ENCODE measurements around the gene PDGFB. TPM values are rescaled to one million over a fixed set of nuclear protein-coding genes. Genes with fewer than 3 reads are reported as not detected.
A peak's percentile ranks its signal among the peaks of the same experiment; 100 is the strongest.

Gene PDGFB
- total RNA-seq, 1 donor from 2014 or later: 16.5 TPM

DNA sequence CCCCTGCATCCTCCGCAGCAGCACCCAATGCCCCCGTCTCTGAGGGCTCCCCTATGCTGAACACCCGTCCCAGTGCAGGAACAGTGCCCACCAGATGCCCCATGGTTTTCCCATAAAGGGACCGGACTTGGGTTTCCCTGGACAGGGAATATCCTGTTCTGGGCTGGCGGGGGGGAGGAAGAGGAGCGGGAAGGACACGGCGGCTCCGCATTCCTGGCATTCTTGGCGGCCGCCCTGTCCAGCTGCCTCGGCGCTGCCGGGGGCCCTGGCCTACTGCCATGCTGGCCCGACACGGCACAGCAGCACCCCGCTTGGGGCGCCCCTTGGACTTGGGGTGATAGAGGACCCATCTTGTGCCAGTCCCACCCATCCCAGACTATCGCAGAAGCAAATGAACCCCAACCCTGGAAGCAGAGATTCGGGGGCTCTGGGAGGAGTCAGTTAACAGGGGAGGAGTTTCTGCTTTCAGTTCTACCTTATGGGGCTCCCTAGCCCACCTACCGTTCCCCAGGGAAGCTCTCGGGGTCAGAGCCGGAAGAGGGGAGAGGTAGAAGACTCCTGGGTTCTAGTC, 68.6 kb downstream of the PDGFB start:
- DNase-seq (ENCODE audit: low spot score): peak; percentile 94
- H3K27ac Mint-ChIP-seq (ENCODE audit: unreplicated experiment): peak overlapping the region; percentile 93
- TF ChIP-seq, protein P1, sequence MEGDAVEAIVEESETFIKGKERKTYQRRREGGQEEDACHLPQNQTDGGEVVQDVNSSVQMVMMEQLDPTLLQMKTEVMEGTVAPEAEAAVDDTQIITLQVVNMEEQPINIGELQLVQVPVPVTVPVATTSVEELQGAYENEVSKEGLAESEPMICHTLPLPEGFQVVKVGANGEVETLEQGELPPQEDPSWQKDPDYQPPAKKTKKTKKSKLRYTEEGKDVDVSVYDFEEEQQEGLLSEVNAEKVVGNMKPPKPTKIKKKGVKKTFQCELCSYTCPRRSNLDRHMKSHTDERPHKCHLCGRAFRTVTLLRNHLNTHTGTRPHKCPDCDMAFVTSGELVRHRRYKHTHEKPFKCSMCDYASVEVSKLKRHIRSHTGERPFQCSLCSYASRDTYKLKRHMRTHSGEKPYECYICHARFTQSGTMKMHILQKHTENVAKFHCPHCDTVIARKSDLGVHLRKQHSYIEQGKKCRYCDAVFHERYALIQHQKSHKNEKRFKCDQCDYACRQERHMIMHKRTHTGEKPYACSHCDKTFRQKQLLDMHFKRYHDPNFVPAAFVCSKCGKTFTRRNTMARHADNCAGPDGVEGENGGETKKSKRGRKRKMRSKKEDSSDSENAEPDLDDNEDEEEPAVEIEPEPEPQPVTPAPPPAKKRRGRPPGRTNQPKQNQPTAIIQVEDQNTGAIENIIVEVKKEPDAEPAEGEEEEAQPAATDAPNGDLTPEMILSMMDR (IDR thresholded peaks at IDR 0.05): no peak
- no peak overlapping the region for H3K4me3 Mint-ChIP-seq (ENCODE audit: unreplicated experiment)
- no peaks in the 10 kb centered on the region for H3K9me3 Mint-ChIP-seq (ENCODE audit: low read depth)
- peaks cover 41% of the 10 kb centered on the region for H3K4me1 Mint-ChIP-seq (ENCODE audit: low read depth)
- no peaks in the 10 kb centered on the region for H3K36me3 Mint-ChIP-seq (ENCODE audit: low read depth)
- no peaks in the 10 kb centered on the region for H3K27me3 Mint-ChIP-seq (ENCODE audit: low read depth)

DNA sequence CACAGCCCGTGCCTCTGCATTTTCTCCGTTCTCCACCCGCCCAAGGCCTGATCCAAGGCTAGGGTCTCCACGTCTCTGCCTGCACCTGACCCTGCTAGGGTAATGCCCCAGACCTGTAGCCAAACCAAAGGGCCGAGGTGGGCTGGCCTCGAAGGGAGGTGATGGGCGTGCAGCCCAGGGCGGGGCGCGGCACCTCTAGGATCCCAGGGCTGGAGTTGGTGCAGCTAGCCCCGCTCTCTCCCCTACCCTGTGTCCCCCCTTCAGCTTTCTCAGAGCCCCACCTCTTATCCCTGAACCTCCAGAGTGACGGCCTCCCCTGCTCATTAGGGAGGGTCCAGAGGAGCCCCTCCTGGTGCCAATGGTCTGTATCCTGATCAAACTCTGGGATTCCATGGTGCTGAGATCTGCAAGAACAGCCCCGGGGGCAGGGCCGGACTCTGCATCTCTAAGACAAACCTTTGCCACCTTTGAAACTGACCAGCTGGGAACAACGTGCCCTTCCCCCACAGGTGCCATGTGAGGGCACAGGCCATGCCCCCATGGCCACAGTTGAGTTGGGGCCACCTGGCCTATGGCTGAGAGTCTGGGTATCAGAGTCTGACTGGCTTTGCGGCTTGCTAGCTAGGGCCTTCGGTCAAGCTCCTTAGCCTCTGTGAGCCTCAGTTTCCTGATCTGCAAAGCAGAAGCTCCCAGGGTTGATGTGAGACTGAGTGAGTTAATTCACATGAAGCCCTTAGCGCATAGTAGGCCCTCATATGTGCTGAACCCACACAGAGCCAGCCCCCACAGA, 69.2 kb downstream of the PDGFB start:
- H3K4me1 Mint-ChIP-seq (ENCODE audit: low read depth): peaks cover 48% of the 10 kb centered on the region
- H3K36me3 Mint-ChIP-seq (ENCODE audit: low read depth): no peaks in the 10 kb centered on the region
- no peaks in the 10 kb centered on the region for H3K27me3 Mint-ChIP-seq (ENCODE audit: low read depth)
- H3K27ac Mint-ChIP-seq (ENCODE audit: unreplicated experiment): peak overlapping the region; percentile 93
- H3K4me3 Mint-ChIP-seq (ENCODE audit: unreplicated experiment): no peak overlapping the region
- peak; percentile 86 for DNase-seq (ENCODE audit: low spot score)
- H3K9me3 Mint-ChIP-seq (ENCODE audit: low read depth): no peaks in the 10 kb centered on the region
- TF ChIP-seq, protein P1 (IDR thresholded peaks at IDR 0.05): no peak

DNA sequence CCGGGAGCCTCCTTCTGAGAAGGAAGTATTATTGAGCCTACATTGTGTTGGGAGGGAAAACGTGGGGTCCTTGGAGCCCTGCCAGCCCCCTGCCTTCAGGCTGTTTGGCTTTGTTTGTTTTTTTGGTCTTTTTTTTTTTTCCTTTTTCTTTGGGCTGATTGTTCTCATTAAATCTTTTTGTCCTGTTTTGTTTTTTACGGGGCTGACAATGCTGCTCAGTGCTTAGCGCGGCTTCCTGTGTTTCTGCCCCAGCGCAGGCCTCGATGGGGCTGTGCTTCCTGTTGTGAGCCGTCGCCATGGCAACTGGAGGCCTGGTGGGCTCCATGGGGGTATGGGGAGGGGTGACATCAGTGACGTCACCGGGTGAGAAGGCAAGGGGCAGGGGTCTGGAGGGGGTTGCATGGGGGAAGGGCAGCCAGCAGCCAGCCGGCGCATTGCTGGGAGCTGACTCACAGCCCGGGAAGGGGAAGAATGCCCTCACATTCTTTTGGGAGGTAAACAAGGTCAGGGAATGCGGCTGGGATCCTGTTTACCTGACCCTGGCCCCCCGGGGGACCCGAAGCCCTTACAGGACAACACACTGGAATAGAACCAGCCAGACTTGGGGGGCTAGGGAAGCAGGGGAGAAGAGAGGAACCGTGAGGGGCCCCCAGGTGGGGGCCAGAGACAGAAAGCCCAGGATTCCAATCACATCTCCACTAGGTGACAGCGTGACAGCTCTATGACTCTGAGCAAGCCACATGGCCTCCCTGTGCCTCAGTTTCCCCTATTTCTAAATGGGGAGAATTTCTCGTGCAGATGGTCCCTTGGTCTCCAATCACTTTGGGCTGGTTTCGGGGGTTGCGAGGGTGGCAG, 70.1 kb downstream of the PDGFB start:
- Mint-ChIP-seq H3K4me1 (ENCODE audit: low read depth) (peaks cover 49% of the 10 kb centered on the region), H3K9me3 (ENCODE audit: low read depth) (no peaks in the 10 kb centered on the region), H3K36me3 (ENCODE audit: low read depth) (no peaks in the 10 kb centered on the region), H3K27me3 (ENCODE audit: low read depth) (no peaks in the 10 kb centered on the region), H3K4me3 (ENCODE audit: unreplicated experiment) (peak overlapping the region; percentile 49), H3K27ac (ENCODE audit: unreplicated experiment) (peak overlapping the region; percentile 93)
- TF ChIP-seq, protein P1 (IDR thresholded peaks at IDR 0.05): peak; percentile 43
- peak; percentile 88 for DNase-seq (ENCODE audit: low spot score)

DNA sequence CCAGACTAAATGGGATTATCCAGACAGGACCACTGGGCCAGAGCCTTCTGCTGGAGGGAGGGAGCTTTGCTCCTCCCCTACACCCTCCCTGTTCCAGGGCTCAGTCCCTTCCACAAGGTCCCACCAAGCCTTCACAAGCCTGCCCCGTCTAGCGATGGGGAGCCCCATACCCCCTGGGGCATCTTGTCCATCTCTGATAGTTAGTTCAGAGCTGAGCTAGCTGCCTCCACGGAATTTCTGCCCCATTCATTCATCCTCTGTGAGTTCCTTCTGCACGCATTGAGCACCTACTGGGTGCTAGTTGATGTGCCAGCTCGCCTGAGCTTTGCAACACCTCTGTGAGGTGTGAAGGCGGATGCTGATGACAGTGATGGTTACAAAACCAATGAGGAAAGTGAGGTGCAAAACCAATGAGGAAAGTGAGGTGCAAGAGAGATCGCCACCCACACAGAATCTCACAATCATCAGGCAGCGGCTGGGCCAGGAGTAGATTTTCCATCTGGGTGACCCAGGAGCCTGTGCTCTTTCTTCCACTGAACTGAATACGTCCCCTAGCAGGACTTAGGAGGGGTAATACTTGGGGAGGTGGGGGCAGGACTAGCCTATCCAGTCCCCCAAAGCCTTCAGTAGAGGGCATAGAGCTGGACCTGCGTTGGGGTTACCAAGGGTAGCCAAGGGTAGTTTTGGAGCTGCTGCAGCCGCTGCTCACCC, 70.8 kb downstream of the PDGFB start:
- TF ChIP-seq, protein P1 (IDR thresholded peaks at IDR 0.05): no peak
- H3K4me1 Mint-ChIP-seq (ENCODE audit: low read depth): peaks cover 49% of the 10 kb centered on the region
- H3K9me3 Mint-ChIP-seq (ENCODE audit: low read depth): no peaks in the 10 kb centered on the region
- DNase-seq (ENCODE audit: low spot score): peak; percentile 66
- H3K4me3 Mint-ChIP-seq (ENCODE audit: unreplicated experiment): peak overlapping the region; percentile 16
- no peaks in the 10 kb centered on the region for H3K27me3 Mint-ChIP-seq (ENCODE audit: low read depth)
- H3K36me3 Mint-ChIP-seq (ENCODE audit: low read depth): no peaks in the 10 kb centered on the region
- peak overlapping the region; percentile 93 for H3K27ac Mint-ChIP-seq (ENCODE audit: unreplicated experiment)

Other genes with a start within 250 kb of the PDGFB start
- gene APOBEC3C, start 230.7 kb downstream of the PDGFB start, total RNA-seq: 17.2 to 22.3 TPM (median 21.3 TPM) in 3 replicates
- gene APOBEC3D, start 223.9 kb downstream of the PDGFB start, total RNA-seq: 0.37 to 0.79 TPM (median 0.44 TPM) in 3 replicates
- 5.3 to 8.3 TPM (median 6.5 TPM) in 3 replicates for gene APOBEC3F, start 204.1 kb downstream of the PDGFB start, total RNA-seq
- gene APOBEC3G, start 167.7 kb downstream of the PDGFB start, total RNA-seq: 0.56 to 0.94 TPM (median 0.87 TPM) in 3 replicates
- not detected in 3 replicates for gene APOBEC3H, start 147.7 kb downstream of the PDGFB start, total RNA-seq
- 3.6 to 6.9 TPM (median 4.7 TPM) in 3 replicates for gene CBX7, start 92.3 kb downstream of the PDGFB start, total RNA-seq
- 1,302 to 1,415 TPM (median 1,326 TPM) in 3 replicates for gene RPL3, start 74.6 kb upstream of the PDGFB start, total RNA-seq
- gene SYNGR1, start 105.0 kb upstream of the PDGFB start, total RNA-seq: 15.0 to 18.4 TPM (median 16.5 TPM) in 3 replicates
- 17.1 to 24.5 TPM (median 21.3 TPM) in 3 replicates for gene TAB1, start 154.8 kb upstream of the PDGFB start, total RNA-seq
- gene MGAT3, start 212.0 kb upstream of the PDGFB start, total RNA-seq: 3.6 to 6.4 TPM (median 6.1 TPM) in 3 replicates